HG02610 (cell line): ENCODE measurements around the gene TTLL11.
"Not testable (repeated sequence)": the region's sequence is repeated elsewhere in the genome, so short reads cannot be mapped to it uniquely, and the experiment has no call there.

Experiments used
- ATAC-seq: cut with Tn5 transposase; IDR thresholded peaks from one replicate; pipeline ENCODE4 v1.9.1; 2021; ENCODE audit warnings: mild to moderate bottlenecking, moderate library complexity; ENCODE audit not compliant: unreplicated experiment

TTLL11 gene

DNA sequence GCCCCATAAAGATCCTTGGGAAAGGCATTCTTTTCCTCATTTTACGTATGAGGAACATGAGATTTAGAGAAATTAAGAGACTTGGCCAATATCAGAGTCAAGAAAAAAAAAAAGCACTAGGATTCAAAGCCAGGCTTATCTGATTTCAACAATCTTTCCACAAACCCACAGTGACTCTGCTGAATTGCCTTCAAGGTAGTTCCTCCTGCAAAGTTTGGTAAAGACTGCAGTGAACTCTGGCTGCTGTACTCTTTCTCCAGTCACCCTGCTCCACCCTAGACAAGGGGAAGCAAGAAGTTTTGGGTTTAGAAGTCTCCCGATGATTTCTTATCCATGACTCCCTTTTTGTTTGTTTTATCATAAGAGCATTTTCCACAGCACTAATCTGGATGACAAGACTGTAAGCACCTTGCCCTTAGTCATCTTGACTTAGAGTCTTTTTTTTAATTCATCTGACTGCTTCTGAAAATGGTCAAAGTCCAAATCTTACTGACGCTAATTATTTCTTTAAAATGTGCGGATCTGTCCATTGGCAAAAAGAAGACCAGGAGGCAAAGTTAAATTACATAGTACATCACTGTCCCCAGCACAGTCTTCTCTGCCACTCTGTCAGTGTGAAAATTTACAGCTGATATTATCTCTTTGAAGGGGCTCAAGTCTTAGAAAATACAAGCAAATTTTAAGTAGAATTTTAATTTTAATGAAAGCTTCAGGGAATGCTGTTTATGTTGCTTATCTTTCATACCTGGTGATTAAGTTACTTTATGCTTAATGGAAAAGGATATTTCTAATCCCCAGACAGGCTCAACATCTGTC, 180.1 kb downstream of the TTLL11 start:
- no peak for ATAC-seq

- ATAC-seq = no peak
Observed at GRCh38 chr9:121910491-121911040, 182.5 kb downstream of the TTLL11 start.

DNA sequence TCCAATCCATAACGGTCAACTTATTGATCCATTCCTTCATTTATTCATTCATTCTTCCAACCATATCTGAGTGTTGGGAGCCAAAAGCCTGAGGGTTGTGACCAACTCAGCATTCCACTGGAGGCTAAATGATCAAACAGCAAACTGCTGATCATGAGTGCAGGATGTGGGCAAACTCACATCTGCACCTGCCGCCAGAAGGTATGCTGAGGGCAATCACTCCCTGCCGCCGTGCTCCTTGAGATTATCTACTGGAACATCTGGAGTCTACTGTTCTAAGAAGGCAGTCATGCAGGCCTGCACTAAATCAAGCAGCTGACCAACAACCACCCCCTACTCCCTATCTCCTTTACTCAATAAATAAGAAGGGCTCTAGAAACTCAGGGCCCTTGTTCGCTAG, 184.0 kb downstream of the TTLL11 start:
- no peak for ATAC-seq

DNA sequence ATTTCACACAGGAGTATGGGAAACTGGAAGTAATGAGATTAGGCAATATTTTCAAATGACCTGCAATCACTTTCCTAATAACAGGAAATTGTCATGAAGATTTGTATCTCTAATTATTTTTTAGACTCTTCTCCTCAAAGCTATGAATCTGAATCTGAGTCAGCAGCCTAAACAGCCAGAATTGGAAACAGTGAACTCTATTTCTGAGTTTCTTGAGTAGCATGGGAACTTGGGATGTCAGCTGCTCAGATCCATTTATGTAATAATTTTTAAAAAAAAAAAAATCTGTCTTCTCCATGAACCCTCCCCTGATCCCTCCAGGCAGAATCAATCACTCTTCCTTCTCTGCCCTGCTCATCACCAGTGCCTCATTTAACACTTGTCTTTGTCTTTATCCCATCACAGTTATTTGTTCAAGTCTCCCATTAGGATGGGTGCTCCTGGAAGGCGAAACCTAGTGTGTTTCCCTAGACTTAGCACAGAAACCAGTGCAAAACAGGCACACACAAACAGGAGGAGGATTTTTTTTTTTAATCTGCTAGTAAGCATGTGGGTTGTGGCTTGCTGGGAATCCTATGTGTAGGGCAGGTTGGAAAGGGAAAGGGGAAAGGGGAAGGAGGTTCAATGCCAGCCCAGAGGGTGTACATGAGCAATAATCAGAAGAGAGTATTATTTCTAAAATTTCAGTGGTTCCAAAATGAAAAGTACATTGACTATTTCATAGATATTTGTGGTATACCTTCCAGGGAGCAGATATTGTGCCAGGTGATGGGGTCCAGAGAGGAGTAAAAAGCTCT, 186.8 kb downstream of the TTLL11 start:
- no peak for ATAC-seq

GRCh38 chr9:121902461-121903135, 190.5 kb downstream of the TTLL11 start:
- ATAC-seq = no peak

GRCh38 chr9:121901616-121902015, 191.5 kb downstream of the TTLL11 start:
- ATAC-seq = no peak

DNA sequence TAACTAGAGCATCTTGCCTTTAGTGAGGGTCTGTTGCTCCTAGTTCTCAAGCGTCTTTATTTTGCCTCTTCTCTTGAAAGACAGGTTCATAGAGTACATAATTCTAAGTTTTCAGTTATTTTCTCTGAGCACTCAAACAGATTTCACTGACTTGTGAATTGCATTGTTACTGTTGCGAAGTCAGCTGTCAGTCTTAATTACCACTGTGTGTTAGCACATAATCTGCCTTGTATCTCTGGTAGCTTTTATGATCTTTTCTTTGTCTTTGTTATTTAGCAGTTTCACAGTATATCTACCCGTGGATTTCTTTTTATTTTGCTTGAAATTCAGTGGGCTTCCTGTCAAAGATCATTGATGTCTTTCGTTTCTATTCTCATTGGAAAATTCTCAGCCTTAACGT, 192.9 kb downstream of the TTLL11 start:
- no peak for ATAC-seq

DNA sequence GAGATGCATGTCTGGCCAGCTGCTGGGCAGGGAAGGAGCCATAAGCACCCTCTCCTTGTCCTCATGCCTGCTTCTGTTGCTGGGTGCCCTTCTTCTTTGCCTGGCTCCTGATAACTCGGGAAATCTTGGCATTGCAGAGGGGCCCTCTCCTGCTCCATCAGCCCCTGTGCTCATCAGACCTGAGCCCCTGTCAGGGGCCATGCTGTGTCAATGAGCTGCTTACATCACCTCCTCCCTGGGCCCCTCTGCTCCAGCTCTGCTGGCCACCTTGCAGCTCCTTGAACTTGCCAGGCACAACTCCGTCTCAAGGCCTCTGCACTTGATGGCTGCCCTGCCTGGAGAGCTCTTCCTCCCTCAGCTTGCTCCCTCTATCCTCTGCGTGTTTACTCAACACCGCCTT, 194.3 kb downstream of the TTLL11 start:
- ATAC-seq = no peak

GRCh38 chr9:121897140-121897539, 196.0 kb downstream of the TTLL11 start:
- no peak for ATAC-seq

DNA sequence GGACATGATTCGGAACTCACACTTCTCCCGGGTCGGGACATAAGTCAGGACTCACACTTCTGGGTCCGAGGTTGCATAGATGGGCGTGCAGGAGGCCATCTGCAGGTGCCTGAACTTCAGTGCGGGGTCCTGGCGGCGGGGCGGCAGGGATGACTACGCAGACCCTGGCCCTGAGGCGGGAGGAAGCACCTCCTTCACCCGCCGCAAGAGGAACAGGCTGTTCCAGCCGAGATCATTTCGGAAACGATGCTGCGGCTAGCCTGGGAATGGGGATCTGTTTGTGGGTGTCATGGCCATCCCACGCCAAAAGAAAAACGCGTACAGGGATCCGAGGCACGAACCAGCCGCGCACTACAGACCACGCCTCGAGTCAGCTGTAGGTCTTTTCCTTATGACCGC, 196.6 kb downstream of the TTLL11 start:
- ATAC-seq = no peak

GRCh38 chr9:121895818-121896544, 197.1 kb downstream of the TTLL11 start:
- no peak for ATAC-seq

GRCh38 chr9:121895358-121895757, 197.8 kb downstream of the TTLL11 start:
- ATAC-seq = no peak

GRCh38 chr9:121894380-121894779, 198.7 kb downstream of the TTLL11 start:
- ATAC-seq = not testable (repeated sequence)

- ATAC-seq = no peak
Observed at GRCh38 chr9:121893786-121894185, 199.3 kb downstream of the TTLL11 start.

GRCh38 chr9:121892706-121893105, 200.4 kb downstream of the TTLL11 start:
- no peak for ATAC-seq

GRCh38 chr9:121890746-121891145, 202.4 kb downstream of the TTLL11 start:
- no peak for ATAC-seq

DNA sequence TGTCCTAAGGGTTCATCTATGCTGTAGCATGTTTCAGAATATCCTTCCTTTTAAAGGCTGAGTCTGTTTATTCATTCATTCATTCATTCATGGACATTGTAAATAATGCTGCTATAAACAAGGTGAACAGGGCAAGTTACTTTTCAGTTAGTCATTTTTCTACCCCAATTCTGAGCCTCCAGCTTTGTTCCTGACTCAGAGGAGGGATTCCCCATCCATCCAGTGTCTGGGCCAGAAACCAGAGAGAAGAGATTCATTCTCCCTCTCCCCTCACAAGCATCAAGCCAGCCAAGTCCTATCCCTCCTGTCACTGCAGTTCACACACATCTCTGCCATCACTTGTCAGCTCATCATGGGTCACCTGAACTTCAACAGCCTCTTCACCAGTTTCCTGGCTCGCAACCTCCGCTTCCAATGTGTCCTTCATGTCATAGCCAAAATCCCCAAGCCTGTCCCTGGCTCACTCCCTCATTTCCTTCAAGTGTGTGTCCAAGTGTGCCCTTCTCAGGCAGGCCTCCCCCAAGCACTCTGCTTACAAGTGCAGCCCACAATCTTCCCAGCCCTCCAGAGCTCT, 203.0 kb downstream of the TTLL11 start:
- no peak for ATAC-seq

DNA sequence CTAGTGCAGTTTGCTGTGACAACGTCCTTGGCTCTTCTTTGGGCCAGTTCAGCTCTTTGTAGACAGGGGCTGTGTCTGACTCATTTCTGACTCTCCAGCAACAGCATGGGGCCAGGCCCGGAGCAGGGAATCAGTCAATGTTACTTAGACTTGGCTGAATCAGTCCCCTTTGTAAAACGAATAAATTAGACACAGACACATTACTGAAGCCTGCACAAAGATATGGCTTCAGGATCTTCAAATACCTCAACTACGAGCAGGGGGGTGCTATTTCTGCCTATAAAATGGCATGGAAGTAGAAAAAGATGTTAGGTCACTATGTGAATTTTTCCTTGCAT, 204.7 kb downstream of the TTLL11 start:
- ATAC-seq = no peak

GRCh38 chr9:121887553-121888437, 205.3 kb downstream of the TTLL11 start:
- no peak for ATAC-seq
